Measurements from ENCODE around the gene PRKAA2. TPM values are rescaled to one million over a fixed set of nuclear protein-coding genes. Genes with fewer than 3 reads are reported as not detected.

Gene PRKAA2
- total and polyA plus RNA-seq, 2 of the 13 experiments (the other 11 are each of a cell fraction or from before 2014, with no cell fraction given) = 6.0 to 7.5 TPM

GRCh38 chr1:56639211-56639610, 5.9 kb upstream of the PRKAA2 start (continued):
- no peak for TF ChIP-seq ZBTB37 (CRISPR knock-in tag; IDR thresholded peaks at IDR 0.05)
- TF ChIP-seq RXRB (CRISPR knock-in tag; IDR thresholded peaks at IDR 0.05; ENCODE audit: borderline replicate concordance) = peak; percentile 43; the same call in 1 of the 2 replicates
- peak; percentile 89 for TF ChIP-seq MIXL1 (CRISPR knock-in tag; IDR thresholded peaks at IDR 0.05)
- TF ChIP-seq ZNF263 (CRISPR knock-in tag; IDR thresholded peaks at IDR 0.05) = no peak
- peak; percentile 54 for TF ChIP-seq NCOA2 (CRISPR knock-in tag; IDR thresholded peaks at IDR 0.05)
- no peak for TF ChIP-seq ZNF790 (CRISPR knock-in tag; IDR thresholded peaks at IDR 0.05; ENCODE audit: borderline replicate concordance)
- TF ChIP-seq SIN3B (IDR thresholded peaks at IDR 0.05; ENCODE audit: low read length) = no peak
- peak; percentile 69; the same call in 1 of the 2 replicates for TF ChIP-seq SOX5 (CRISPR knock-in tag; IDR thresholded peaks at IDR 0.05; ENCODE audit: borderline replicate concordance)

GRCh38 chr1:56643661-56644060, 1.5 kb upstream of the PRKAA2 start:
- Histone ChIP-seq H3K9ac (ENCODE audit: insufficient read depth, low read depth, low read length) (peak overlapping the region; percentile 86; the same call in 1 of the 2 replicates), H3K27me3 (ENCODE audit: control insufficient read depth in 1 of 2, insufficient read depth in 2 of 2, low read length in 2 of 2) (no peaks in the 10 kb centered on the region; a peak in 1 of 5 replicates), H3K4me1 (ENCODE audit: insufficient read depth, low read length) (peaks cover 48% of the 10 kb centered on the region), H3K36me3 (replicated peaks in 1 of 2; ENCODE audit: control insufficient read depth in 1 of 2, insufficient read depth in 2 of 2, low read length in 2 of 2) (no peaks in the 10 kb centered on the region), H3K27ac (ENCODE audit: extremely low read length, insufficient read depth, low read length) (peak overlapping the region; percentile 78), H4K20me1 (ENCODE audit: insufficient read depth, low read length) (no peaks in the 10 kb centered on the region; the same call in 1 of the 2 replicates), H3K4me2 (ENCODE audit: low read depth, low read length) (peak overlapping the region; percentile 76), H3K9me3 (ENCODE audit: low read length) (no peaks in the 10 kb centered on the region), H3K4me3 (replicated peaks in 1 of 3; ENCODE audit: insufficient read depth in 1 of 3, low read depth in 2 of 3, low read length in 3 of 3) (peak overlapping the region in 2 of 3 experiments; percentile 80 to 87; a peak in 3 of 6 replicates), H3K79me2 (ENCODE audit: insufficient read depth, low read length) (peaks cover 33% of the 10 kb centered on the region), H2AFZ (ENCODE audit: low read length) (no peak overlapping the region)
- intact Hi-C loops (cut with micrococcal nuclease; ENCODE audit: unreplicated experiment) (no loop called here), in situ Hi-C loops (cut with HindIII; ENCODE audit: extremely low pct_ligation_motif_present, low pct_unique_long_range_greater_than_20kb) (no loop called here)
- BruUV-seq (replicated peaks) = no TSS peak
- DNase-seq (ENCODE audit: low spot score) (peak; percentile 44), ATAC-seq (no peak), FAIRE-seq (no peak)
- POLR2A ChIA-PET = interaction anchor here (2.3 kb wide), 1 partner anchor 45 kb away, joined by 18 read pairs; no protein-coding TSS in a partner anchor
- CTCF ChIA-PET (ENCODE audit: low intra/inter-chr PET ratio, low total read pairs) = no interaction called here
- TF ChIP-seq ZNF597 (CRISPR knock-in tag; IDR thresholded peaks at IDR 0.05) (no peak), ZNF10 (CRISPR knock-in tag; IDR thresholded peaks at IDR 0.05; ENCODE audit: borderline replicate concordance, low read depth) (no peak), ZNF616 (CRISPR knock-in tag; IDR thresholded peaks at IDR 0.05; ENCODE audit: low read depth) (no peak), NRL (CRISPR knock-in tag; IDR thresholded peaks at IDR 0.05; ENCODE audit: borderline replicate concordance) (no peak), NCOA2 (CRISPR knock-in tag; IDR thresholded peaks at IDR 0.05) (peak; percentile 12; the same call in 1 of the 2 replicates), PAXIP1 (CRISPR knock-in tag; conservative IDR thresholded peaks at IDR 0.05) (peak; percentile 38; the same call in 1 of the 2 replicates), ONECUT2 (CRISPR knock-in tag; IDR thresholded peaks at IDR 0.05) (0 out of 2 replicates have a peak, but pooled peaks have one; percentile 29)

Data from HepG2 (cell line).